GM12865 (cell line): ENCODE results near the gene PIP4K2A.

Experiments used
- DNase-seq: peaks from one replicate; pipeline ENCODE4 v3.0.0; 2010; ENCODE audit warnings: low read depth
- H3K4me3 ChIP-seq: 2 replicates; pipeline ENCODE4 v1.5.1; 2011; ENCODE audit warnings: mild to moderate bottlenecking, low read depth, low read length, control low read depth
- TF ChIP-seq, protein P1 (sequence below): IDR thresholded peaks from 2 replicates; pipeline ENCODE4 v1.5.1; 2011; ENCODE audit warnings: low read length, control low read depth, low read depth, inconsistent platforms; ENCODE audit not compliant: insufficient read depth; ENCODE audit errors: missing control alignments

PIP4K2A gene

DNA sequence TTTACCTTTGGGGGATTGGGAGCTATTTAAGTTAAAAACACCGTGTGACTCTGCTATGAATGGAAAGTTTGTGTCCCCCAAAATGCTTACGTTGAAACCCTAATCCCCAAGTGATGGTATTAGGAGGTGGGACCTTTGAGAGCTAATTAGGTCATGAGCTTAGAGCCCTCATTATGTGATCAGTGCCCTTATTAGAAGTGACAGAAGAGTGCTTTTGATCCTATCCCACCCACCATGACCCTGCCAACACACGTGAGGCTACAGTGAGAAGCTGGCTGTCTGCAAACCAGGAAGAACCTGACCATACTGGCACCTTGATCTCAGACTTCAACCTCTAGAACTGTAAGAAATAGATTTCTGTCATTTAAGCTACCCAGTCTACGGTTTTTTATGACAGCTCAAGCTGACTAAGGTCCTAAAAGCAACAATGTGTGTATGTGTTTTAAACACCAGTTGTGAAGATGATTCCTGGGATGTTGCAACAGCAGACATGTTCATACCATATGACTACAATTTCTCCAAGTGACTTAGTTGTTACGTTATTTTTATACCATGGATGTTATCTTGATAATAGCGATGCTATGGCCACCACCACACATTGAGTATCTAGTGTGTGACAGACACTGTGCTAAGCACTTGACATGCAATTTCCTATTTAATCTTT, 124.4 kb downstream of the PIP4K2A start:
- TF ChIP-seq, protein P1, sequence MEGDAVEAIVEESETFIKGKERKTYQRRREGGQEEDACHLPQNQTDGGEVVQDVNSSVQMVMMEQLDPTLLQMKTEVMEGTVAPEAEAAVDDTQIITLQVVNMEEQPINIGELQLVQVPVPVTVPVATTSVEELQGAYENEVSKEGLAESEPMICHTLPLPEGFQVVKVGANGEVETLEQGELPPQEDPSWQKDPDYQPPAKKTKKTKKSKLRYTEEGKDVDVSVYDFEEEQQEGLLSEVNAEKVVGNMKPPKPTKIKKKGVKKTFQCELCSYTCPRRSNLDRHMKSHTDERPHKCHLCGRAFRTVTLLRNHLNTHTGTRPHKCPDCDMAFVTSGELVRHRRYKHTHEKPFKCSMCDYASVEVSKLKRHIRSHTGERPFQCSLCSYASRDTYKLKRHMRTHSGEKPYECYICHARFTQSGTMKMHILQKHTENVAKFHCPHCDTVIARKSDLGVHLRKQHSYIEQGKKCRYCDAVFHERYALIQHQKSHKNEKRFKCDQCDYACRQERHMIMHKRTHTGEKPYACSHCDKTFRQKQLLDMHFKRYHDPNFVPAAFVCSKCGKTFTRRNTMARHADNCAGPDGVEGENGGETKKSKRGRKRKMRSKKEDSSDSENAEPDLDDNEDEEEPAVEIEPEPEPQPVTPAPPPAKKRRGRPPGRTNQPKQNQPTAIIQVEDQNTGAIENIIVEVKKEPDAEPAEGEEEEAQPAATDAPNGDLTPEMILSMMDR, result no peak
- no peak overlapping the region for H3K4me3 ChIP-seq
- DNase-seq, result no peak

DNA sequence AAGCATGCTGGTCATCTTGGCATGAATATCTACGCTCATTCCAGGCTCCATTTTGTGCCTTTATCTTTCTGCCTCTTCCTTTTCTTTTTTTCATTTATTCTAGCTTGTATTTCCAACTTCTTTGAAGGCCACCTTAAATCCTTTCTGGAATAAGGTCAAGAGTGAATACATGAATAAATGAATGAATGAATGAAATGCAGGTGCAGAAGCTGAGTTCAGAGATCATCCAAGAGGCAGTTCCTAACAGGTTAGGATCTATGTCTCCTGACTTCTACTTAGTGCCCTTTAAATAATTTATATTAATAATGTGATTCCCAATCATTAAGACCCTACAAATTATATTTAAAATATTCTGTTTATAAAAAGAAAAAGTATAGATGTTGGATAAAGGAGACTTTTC, 125.9 kb downstream of the PIP4K2A start:
- TF ChIP-seq, protein P1, result no peak
- no peak for DNase-seq
- no peak overlapping the region for H3K4me3 ChIP-seq

DNA sequence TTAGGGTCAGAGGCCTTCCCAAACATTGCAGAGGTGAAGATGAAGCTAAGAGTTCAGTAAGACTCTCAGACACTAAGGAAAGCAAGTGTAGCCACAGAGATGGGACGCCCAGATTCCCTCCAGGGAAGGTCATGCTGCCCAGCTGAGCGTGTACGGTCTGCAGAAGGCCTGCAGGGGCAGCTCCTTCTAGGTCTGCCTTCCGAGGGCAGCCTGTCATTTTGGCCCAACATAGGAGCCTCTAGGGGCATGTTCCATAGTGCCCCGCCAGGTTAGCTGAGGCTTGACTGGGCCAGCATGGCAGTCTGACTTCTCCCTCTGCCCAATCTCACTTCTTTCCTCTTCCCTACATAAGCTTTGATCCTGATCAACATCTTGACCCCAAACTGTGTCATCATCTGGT, 130.7 kb downstream of the PIP4K2A start:
- no peak for DNase-seq
- TF ChIP-seq, protein P1, result no peak
- H3K4me3 ChIP-seq, result no peak overlapping the region

DNA sequence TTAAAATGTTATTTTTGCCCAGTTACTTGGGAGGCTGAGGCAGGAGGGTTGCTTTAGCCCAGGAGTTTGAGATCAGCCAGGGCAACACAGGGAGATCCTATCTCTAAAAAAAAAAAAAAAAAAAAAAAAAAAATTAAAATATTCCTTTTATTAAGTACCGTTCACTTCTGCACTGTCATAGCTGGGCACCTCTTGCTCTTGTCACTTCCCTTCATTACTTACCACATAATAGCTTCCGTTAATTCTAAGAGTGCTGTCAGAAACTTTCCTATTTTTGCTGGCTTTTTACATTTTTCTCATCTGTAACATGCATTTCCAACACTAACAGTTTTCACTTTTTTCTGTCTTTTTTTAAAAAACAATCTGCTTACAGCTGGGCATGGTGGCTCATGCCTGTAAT, 132.9 kb downstream of the PIP4K2A start:
- TF ChIP-seq, protein P1, result no peak
- no peak for DNase-seq
- no peak overlapping the region for H3K4me3 ChIP-seq

DNA sequence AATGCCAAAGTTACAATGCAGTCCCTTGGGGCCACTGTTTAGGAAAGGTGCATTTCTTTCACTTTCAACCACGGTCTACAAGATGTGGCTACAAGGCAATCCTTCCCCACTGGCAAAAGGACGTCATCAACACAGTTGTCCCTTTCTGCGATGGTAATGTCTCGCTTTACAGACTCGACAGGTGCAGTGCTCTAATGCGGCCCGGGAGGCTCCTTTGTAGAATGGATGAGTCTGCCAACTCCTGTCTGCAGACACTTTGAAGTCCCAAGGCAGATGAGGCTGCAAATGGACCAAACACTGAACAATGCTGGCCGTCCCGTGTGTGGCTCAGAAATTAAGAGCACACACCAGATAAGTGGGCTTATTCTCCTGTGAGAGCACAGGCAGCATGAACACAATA, 133.7 kb downstream of the PIP4K2A start:
- no peak for DNase-seq
- TF ChIP-seq, protein P1, result no peak
- H3K4me3 ChIP-seq, result no peak overlapping the region

DNA sequence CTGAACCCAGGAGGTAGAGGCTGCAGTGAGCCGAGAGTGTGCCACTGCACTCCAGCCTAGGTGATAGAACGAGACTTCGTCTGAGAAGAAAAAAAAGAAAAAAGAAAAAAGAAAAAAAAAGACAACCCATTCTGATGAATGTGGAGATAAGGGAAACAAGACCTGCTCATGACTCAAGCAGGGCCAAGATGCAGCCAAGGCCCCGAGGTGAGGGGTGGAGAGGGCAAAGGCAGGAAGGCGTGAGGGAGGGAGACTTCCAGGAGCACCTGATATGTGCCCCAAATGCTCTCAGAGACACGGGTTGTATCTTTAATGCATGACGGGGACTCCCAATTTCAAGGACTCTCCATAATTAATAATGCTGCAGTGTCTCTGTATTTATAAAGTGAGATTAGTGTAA, 134.6 kb downstream of the PIP4K2A start:
- H3K4me3 ChIP-seq, result no peak overlapping the region
- TF ChIP-seq, protein P1, result no peak
- no peak for DNase-seq
